Activated T-helper 17 cell treated with anti-CD3 and anti-CD28 coated beads, Interleukin-2, amount 50 U/mL, for 72 hours (primary cell): ENCODE data around the gene PRDM8. TPM values are rescaled to one million over a fixed set of nuclear protein-coding genes. Genes with fewer than 3 reads are reported as not detected.
"Not testable (repeated sequence)": the region's sequence is repeated elsewhere in the genome, so short reads cannot be mapped to it uniquely, and the experiment has no call there.

Experiments
- ATAC-seq: fragments of 150-1000 bp; cut with Tn5 transposase; replicated peaks from 2 replicates; pipeline ENCODE4 v1.10.0; 2021; ENCODE audit warnings: mild to moderate bottlenecking, moderate library complexity
- H3K27ac Mint-ChIP-seq: one replicate; pipeline ENCODE4 v1.8.0; 2022; ENCODE audit warnings: mixed read lengths
- H3K27me3 Mint-ChIP-seq: one replicate; pipeline ENCODE4 v1.8.0; 2022; ENCODE audit warnings: mixed read lengths
- H3K36me3 Mint-ChIP-seq: one replicate; pipeline ENCODE4 v1.8.0; 2022; ENCODE audit warnings: low read depth, mild to moderate bottlenecking, mixed read lengths
- H3K4me1 Mint-ChIP-seq: one replicate; pipeline ENCODE4 v1.8.0; 2022; ENCODE audit warnings: mixed read lengths
- H3K4me3 Mint-ChIP-seq: one replicate; pipeline ENCODE4 v1.8.0; 2022; ENCODE audit warnings: mild to moderate bottlenecking, mixed read lengths
- H3K9me3 Mint-ChIP-seq: one replicate; pipeline ENCODE4 v1.8.0; 2022; ENCODE audit warnings: mixed read lengths
- total RNA-seq, 2 donors: library from RNA; stranded (reverse); gene quantifications; one replicate each; pipeline ENCODE4 v1.2.3, GENCODE V29; 2022

Gene PRDM8
- total RNA-seq, 2 donors from 2014 or later = 7.8 to 8.1 TPM

DNA sequence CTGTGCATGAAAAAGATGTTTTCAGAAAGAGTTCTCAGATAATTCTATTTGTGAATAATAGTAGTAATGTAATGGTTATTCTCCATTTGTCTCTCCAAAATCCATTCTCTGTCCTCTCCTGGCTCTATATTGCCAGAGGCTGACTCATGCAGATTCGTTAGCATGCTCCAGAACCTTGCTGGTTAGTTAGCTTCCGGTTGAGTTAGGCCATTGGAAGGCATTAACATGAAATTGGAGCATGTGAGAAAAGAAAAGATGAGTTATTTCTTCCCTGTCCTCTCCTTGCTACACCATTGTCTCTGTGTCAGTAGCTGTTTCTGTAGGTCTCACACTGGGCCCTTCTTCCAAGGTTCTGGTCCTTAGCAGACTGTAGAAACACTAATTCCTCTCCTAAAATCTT lies 23.5 kb upstream of the PRDM8 start:
- no peaks in the 10 kb centered on the region for H3K27me3 Mint-ChIP-seq
- H3K36me3 Mint-ChIP-seq = no peaks in the 10 kb centered on the region
- peak; percentile 23 for ATAC-seq
- peak overlapping the region; percentile 96 for H3K27ac Mint-ChIP-seq
- H3K4me3 Mint-ChIP-seq = peak overlapping the region; percentile 78
- peaks cover 3% of the 10 kb centered on the region for H3K9me3 Mint-ChIP-seq
- peaks cover 39% of the 10 kb centered on the region for H3K4me1 Mint-ChIP-seq

DNA sequence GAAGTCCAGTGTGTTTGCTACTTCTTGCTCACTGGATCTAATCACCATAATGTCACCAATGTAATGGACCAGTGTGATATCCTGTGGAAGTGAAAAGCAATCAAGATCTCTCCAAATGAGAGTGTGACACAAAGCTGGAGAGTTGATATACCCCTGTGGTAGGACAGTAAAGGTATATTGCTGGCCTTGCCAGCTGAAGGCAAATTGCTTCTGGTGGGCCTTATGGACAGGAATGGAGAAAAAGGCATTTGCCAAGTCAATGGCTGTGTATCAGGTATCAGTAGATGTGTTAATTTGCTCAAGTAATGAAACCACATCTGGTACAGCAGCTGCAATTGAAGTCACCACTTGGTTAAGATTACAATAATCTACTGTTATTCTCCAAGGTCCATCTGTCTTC lies 19.5 kb upstream of the PRDM8 start:
- H3K9me3 Mint-ChIP-seq = peaks cover 13% of the 10 kb centered on the region
- H3K27ac Mint-ChIP-seq, H3K27me3 Mint-ChIP-seq, H3K4me3 Mint-ChIP-seq, H3K36me3 Mint-ChIP-seq, ATAC-seq: not testable (repeated sequence)
- H3K4me1 Mint-ChIP-seq = peaks cover 42% of the 10 kb centered on the region

DNA sequence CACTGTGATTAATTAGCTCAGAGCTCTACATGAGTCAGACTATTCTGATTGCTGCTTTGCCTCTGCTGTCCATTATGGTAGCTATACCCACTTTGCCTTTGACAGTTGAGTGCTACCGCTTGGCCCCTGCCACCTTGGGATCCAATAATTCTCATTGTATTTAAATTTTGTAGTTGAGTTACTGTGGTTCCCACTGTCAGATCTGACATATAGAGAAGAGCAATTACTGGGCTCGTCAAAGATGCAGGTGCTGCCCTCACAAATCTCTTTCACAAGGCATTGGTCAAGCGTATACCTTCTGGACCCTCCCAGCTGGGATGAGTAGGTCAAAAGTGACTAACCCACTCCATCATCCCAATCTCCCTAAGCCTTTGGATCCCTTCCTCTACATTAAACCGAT lies 18.3 kb upstream of the PRDM8 start:
- Mint-ChIP-seq H3K4me1 (peaks cover 39% of the 10 kb centered on the region), H3K4me3 (no peak overlapping the region), H3K27ac (no peak overlapping the region), H3K27me3 (no peaks in the 10 kb centered on the region), H3K36me3 (no peaks in the 10 kb centered on the region), H3K9me3 (peaks cover 13% of the 10 kb centered on the region)
- ATAC-seq = no peak

DNA sequence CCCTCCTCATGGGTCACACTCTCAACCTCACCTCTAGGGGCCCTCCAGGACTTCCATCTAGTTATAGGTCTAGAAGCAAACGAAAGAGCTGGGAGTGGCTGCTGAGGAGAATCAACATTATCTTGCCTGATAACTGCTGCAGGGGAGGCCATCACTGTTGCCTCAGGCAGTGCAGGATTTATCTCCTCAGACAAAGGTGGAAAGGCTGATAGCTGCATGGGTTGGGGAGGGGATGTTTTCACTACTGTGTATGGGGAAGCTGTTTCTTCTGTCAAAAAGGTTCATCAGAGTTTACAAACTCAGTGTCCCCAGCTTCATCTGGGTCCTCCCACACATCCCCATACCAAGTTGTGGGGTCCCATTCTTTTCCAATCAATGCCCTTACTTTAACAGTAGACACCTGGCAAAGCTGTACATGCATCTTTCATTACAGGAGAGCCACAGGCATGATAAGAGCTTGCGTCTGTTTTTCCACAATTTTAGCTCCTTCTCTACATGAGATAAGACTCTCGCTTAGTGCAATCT lies 17.6 kb upstream of the PRDM8 start:
- H3K36me3 Mint-ChIP-seq = peaks cover 6% of the 10 kb centered on the region
- ATAC-seq = no peak
- no peak overlapping the region for H3K4me3 Mint-ChIP-seq
- H3K27ac Mint-ChIP-seq = no peak overlapping the region
- H3K4me1 Mint-ChIP-seq = peaks cover 33% of the 10 kb centered on the region
- peaks cover 13% of the 10 kb centered on the region for H3K9me3 Mint-ChIP-seq
- H3K27me3 Mint-ChIP-seq = no peaks in the 10 kb centered on the region

DNA sequence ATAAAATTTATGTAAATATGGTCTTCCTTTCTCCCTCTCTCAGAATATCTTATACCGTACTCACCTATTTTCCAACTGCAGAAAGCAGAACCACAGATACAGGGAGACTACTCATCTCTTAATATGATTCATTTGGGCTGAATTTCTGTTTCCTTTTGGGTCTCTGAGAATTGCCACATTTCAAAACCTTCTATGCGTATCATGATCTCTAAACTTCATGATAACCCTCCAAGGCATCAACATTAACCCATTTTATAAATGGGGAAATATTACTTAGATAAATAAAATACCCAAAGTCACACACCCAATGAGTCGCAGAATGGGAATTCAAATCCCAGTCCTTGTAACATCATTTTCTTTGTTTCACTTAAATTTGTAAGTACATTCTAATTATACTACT lies 16.6 kb upstream of the PRDM8 start:
- Mint-ChIP-seq H3K27me3 (no peaks in the 10 kb centered on the region), H3K9me3 (peaks cover 13% of the 10 kb centered on the region), H3K27ac (peak overlapping the region; percentile 47), H3K36me3 (peaks cover 14% of the 10 kb centered on the region), H3K4me3 (peak overlapping the region; percentile 89), H3K4me1 (peaks cover 36% of the 10 kb centered on the region)
- peak; percentile 61 for ATAC-seq

DNA sequence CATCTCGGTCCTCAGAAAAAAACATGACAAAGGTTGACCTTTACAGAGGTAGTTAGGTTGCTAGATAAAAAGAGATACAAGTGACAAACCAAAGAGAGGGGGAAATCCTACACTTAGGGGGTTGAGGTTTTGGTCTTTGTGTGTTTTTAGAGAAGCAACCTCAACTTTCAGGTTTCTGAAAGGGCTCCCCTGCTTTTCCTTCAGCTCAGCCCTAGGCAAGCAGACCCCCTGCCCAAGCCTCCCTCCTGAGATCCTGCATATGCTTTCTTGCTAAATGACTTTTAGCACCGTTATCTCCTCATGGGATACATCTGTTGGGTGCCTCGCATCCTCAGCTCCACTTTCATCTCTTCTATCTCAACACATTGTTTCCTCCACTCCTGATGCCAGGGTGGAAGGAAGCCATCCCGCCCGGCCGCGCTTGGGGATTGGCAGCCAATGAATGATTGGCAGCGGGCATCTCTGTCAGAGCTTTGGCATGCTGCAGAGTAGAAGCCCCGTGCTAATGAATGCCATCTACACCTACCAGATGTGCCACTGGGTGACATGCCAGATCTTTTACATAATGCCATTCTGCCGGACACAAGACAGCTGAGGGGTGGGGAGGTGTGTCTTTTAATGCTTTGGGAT lies 15.0 kb upstream of the PRDM8 start:
- H3K9me3 Mint-ChIP-seq = peaks cover 10% of the 10 kb centered on the region
- peak; percentile 37 for ATAC-seq
- peak overlapping the region; percentile 89 for H3K4me3 Mint-ChIP-seq
- H3K27me3 Mint-ChIP-seq = no peaks in the 10 kb centered on the region
- peaks cover 40% of the 10 kb centered on the region for H3K4me1 Mint-ChIP-seq
- peak overlapping the region; percentile 83 for H3K27ac Mint-ChIP-seq
- H3K36me3 Mint-ChIP-seq = peaks cover 14% of the 10 kb centered on the region

DNA sequence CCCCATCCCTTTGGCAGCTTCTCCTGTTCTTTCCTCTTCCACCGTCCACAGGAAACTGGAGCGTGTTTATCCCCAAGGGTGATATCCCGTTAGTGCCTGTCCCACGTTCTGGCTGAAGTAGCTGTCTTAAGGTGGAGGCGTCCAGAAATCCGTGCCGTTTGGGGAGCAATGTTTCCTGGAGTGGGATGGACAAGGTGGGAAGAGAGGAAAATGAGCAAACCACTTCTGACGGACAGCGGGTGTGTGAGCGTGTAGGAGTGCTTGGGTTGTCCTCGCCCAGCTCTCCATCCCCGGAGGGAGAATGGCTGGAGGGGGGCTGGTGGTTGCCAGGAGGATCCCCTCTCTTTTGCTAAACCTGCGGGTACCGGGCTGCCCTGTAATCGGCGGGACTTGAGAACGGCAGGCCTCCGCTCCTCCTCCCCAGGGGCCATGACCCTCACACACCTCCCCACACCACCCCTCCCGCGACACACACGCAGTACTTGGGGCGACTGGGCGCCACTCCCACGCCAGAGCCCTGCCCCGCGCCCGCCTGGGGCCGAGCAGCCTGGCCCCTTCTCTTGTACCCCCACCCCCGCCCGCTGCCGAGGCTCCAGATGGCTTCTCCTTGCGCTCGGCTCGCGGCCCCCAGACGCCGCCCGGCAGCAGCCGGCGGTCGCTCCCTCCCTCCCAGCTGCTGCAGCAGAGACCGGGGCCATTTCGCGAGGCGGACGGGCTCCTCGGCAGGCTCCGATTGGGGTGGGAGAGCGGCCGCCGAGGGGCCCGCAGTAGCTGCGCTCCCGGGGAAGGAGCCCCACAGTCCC lies 13.9 kb upstream of the PRDM8 start:
- peak overlapping the region; percentile 90 for H3K27ac Mint-ChIP-seq
- H3K4me1 Mint-ChIP-seq = peaks cover 40% of the 10 kb centered on the region
- H3K9me3 Mint-ChIP-seq = peaks cover 10% of the 10 kb centered on the region
- peak overlapping the region; percentile 89 for H3K4me3 Mint-ChIP-seq
- peaks cover 14% of the 10 kb centered on the region for H3K36me3 Mint-ChIP-seq
- H3K27me3 Mint-ChIP-seq = no peaks in the 10 kb centered on the region
- ATAC-seq = peak; percentile 31

DNA sequence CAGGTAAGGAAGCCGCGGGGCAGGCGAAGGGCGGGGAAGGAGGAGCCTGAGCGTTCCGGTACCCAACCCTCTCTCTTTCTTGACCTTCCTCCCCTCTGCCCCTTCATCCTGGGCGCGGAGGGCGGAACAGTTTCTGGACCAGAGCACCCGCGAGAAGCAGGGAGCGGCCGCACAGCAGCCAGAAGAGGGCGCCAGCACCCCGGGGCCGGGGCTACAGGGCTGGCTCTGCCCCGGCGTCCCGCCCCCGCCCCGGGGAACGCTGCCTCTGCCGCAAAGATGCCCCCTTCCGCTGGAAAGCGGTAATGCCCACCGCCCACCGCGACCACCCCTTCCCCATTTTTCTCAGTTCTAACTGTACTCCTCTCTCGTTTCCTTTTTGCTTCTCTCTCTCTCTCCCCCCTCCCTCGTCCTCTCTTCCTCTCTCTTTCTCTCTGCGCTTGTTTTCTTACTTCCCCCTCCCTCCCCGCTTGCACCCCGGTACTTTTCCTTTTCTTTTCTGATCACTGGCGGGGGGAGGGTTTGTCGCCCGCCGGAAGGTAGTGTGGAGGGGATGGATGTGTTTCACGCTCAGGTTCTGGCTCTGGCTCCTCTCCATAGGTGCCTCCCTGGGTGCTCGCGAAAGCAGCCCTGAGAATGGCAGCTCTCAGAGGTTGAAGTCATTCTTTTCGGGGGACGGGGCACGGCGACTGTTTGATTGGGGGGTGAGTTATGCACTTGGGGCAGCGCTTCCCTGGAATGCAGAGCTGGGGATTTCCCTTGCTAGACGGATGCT lies 13.1 kb upstream of the PRDM8 start:
- no peaks in the 10 kb centered on the region for H3K27me3 Mint-ChIP-seq
- peak; percentile 85 for ATAC-seq
- H3K27ac Mint-ChIP-seq = peak overlapping the region; percentile 90
- peaks cover 14% of the 10 kb centered on the region for H3K36me3 Mint-ChIP-seq
- H3K4me1 Mint-ChIP-seq = peaks cover 40% of the 10 kb centered on the region
- peaks cover 7% of the 10 kb centered on the region for H3K9me3 Mint-ChIP-seq
- peak overlapping the region; percentile 89 for H3K4me3 Mint-ChIP-seq

DNA sequence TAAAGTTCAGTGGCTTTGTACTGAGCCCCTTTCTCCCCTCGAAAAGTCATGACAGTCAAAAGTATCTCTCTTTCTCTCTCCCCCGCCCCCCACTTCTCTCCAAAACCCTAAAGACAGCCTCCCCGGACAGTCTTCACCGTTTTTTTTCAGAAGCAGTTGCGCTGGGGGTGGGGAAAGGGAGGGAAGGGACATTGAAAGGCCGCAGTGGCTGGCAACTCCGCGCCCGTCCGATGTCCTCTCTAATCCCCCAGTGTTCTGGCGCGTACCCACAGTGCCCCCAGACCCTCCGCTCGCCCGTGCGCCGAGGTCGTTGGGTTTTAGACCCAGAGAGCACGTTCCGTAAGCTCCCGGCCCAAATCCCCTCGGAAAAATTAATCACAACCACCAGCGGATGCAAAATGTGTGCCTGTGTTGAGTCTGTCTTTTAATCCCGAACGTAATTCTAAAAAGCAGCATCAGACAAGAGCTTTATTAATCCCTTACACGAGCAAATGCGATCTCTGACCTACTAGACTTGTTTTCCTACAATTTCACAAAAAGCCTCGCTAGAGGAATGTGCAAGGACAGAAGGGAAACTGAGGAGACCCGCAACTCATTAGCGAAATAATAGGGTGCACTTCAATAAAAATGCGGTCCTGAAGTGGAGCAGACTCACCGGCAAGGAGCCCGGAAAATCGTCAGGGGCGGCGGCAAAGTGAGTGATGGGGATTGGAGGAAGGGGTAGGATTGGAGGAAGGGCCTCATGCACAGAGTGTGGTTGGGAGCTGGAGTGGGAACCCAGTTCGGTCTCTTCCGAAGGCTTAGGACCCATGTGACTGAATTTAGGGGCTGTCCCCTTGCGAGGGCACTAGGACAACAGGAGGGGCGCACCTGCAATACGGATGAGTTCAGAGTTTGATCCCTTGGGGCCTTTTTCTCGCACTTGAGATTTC lies 12.2 kb upstream of the PRDM8 start:
- H3K27me3 Mint-ChIP-seq = no peaks in the 10 kb centered on the region
- no peak for ATAC-seq
- peaks cover 40% of the 10 kb centered on the region for H3K4me1 Mint-ChIP-seq
- H3K36me3 Mint-ChIP-seq = peaks cover 14% of the 10 kb centered on the region
- H3K27ac Mint-ChIP-seq = peak overlapping the region; percentile 90
- H3K9me3 Mint-ChIP-seq = no peaks in the 10 kb centered on the region
- peak overlapping the region; percentile 89 for H3K4me3 Mint-ChIP-seq

DNA sequence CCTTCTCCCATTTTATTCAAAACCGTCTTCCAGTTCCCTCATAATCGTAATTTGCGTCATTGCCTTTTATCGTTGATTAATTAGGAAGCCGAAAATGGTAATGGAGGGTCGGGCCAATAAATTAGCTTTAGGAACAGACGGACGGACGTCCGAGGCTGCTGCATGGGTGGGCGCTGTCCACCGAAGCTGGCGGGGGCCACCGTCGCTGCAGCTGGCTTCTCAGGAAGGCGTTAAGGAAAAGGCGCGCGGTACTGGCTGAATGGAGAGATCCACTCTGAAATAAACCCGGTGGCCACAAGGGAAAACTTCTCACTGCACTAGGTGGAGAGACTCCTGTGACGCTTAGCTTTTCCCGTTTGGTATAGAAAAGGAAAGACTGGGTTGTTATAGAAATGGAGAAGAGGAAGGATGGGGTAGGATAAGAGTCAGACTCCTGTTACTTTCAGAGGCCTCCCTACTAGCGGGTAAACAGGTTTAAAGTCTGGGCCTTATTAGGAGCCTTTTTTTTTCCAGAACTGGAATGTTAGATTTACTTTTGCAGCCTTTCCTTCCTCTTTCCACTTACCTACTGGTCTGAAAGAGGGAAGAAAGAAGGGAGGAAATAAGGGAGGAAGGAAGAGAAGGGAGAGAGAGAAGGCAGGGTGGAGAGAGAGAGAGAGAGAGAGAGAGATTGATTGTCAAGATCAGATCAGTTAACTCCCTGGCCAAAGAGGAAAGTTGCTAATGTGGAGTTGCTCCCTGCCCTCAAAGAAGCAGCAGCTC lies 11.3 kb upstream of the PRDM8 start:
- Mint-ChIP-seq H3K27me3 (no peaks in the 10 kb centered on the region), H3K4me1 (peaks cover 34% of the 10 kb centered on the region), H3K27ac (peak overlapping the region; percentile 90), H3K36me3 (peaks cover 14% of the 10 kb centered on the region), H3K9me3 (no peaks in the 10 kb centered on the region), H3K4me3 (peak overlapping the region; percentile 89)
- no peak for ATAC-seq

DNA sequence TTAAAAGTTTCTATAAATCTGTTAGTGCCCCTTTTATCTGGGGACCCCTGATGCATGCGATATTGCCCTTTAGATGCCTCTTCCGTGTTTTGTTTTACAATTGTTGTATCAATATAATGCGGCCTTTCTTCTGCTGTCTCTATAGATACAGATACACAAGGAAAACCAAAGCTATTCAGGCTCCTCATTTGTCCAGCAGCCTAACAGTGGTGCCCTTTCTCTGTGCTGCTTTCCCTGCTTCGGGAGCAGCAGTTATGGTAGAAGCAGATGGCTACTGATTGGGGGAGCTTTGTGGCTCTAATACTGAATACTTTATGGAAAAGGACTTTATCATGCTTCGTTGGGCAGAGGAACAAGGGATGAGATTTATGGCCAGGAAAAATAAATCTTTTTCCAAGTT lies 10.6 kb upstream of the PRDM8 start:
- peaks cover 30% of the 10 kb centered on the region for H3K4me1 Mint-ChIP-seq
- H3K9me3 Mint-ChIP-seq = no peaks in the 10 kb centered on the region
- H3K36me3 Mint-ChIP-seq = peaks cover 14% of the 10 kb centered on the region
- H3K27me3 Mint-ChIP-seq = no peaks in the 10 kb centered on the region
- H3K27ac Mint-ChIP-seq = no peak overlapping the region
- peak overlapping the region; percentile 89 for H3K4me3 Mint-ChIP-seq
- no peak for ATAC-seq

DNA sequence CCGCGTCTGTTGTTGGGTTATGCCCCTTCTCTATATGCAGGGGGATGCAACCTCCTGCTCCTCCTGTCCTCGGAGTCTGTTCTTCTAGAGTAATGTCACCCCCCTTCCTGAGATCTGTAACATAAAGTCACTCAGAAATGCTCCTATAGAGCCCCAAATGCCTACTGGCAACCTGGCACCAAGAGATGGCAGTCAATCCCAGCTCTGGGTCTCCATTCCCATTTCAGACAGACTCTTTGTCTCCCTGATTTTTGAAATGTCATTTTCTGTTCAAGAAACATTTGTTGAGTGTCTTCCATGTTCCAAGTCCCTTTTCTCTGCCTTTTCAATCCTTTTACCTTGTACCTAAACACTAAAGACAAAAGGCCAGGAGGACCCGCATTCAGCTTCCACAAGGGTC lies 9.6 kb upstream of the PRDM8 start:
- peaks cover 20% of the 10 kb centered on the region for H3K4me1 Mint-ChIP-seq
- no peak overlapping the region for H3K27ac Mint-ChIP-seq
- H3K4me3 Mint-ChIP-seq = no peak overlapping the region
- no peaks in the 10 kb centered on the region for H3K9me3 Mint-ChIP-seq
- H3K36me3 Mint-ChIP-seq = peaks cover 14% of the 10 kb centered on the region
- H3K27me3 Mint-ChIP-seq = no peaks in the 10 kb centered on the region
- ATAC-seq = no peak

DNA sequence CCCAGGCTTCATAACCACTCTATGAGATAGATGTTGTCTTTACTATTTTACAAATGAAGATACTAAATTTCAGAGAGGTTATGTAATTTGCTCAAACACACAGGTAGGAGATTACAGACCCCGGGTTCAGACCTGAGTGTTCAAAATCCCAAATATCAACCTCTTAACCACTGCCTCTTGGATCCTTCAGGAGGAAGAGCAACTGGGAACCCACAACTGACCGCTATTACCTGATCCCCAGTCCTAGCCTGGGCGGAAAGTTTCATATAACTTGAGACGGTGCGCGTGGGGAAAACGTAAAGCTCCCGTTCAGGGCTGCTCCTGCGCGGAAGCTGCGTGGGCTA lies 8.9 kb upstream of the PRDM8 start:
- Mint-ChIP-seq H3K27me3 (no peaks in the 10 kb centered on the region), H3K36me3 (peaks cover 14% of the 10 kb centered on the region), H3K4me1 (peaks cover 13% of the 10 kb centered on the region), H3K9me3 (no peaks in the 10 kb centered on the region), H3K27ac (no peak overlapping the region), H3K4me3 (no peak overlapping the region)
- no peak for ATAC-seq
